Measurements from ENCODE around the gene SPEF2. TPM values are rescaled to one million over a fixed set of nuclear protein-coding genes. Genes with fewer than 3 reads are reported as not detected.

SPEF2 gene
- polyA plus RNA-seq, 1 donor (not counting 4 experiments of a cell fraction or from before 2014, with no cell fraction given), result 1.6 TPM

DNA sequence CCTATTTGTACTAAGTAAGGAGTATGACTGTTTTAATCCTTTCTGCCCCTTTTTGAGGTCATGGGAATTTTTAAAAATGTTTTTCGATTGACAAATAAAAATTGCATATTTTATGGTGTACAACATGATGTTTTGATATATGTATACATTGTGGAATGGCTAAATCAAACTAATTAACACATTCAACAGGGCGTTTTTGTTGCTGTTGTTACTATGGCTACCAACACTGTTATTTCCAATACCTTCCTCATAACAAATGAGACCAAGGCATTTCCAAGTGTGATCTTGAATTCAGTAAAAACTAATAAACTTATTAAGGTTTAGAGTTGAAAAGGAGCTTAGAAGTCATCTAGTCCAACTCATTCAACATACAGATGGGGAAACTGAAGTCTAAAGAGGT is 30.2 kb upstream of the SPEF2 start:
- Histone ChIP-seq H3K9ac (ENCODE audit: control insufficient read depth, extremely low read depth, insufficient read depth, low read length) (no peak overlapping the region), H3K4me2 (ENCODE audit: control insufficient read depth, extremely low read depth, insufficient read depth, low read depth, low read length) (no peak overlapping the region), H3K4me3 (ENCODE audit: control insufficient read depth in 2 of 3, extremely low read depth in 1 of 3, insufficient read depth in 2 of 3, low read depth in 1 of 3, low read length in 3 of 3) (no peak overlapping the region), H3K36me3 (ENCODE audit: control insufficient read depth in 2 of 2, extremely low read depth in 1 of 2, insufficient read depth in 2 of 2, low read length in 2 of 2) (no peaks in the 10 kb centered on the region), H3K27ac (ENCODE audit: control insufficient read depth, insufficient read depth, low read length) (no peak overlapping the region), H3K27me3 (ENCODE audit: control insufficient read depth, extremely low read depth, insufficient read depth, low read length) (no peaks in the 10 kb centered on the region), H4K20me1 (ENCODE audit: control insufficient read depth, extremely low read depth, insufficient read depth, low read length) (no peaks in the 10 kb centered on the region), H3K9me3 (ENCODE audit: control insufficient read depth, low read depth, low read length) (no peaks in the 10 kb centered on the region), H2AFZ (ENCODE audit: control insufficient read depth, low read length) (no peak overlapping the region), H3K9me1 (ENCODE audit: control insufficient read depth, extremely low read depth, insufficient read depth, low read length) (no peaks in the 10 kb centered on the region), H3K79me2 (ENCODE audit: control insufficient read depth, insufficient read depth, low read length) (no peaks in the 10 kb centered on the region), H3K4me1 (ENCODE audit: control insufficient read depth, extremely low read depth, insufficient read depth, low read length) (no peaks in the 10 kb centered on the region)
- no peak for FAIRE-seq
- no peak for TF ChIP-seq EZH2 (IDR thresholded peaks at IDR 0.05; ENCODE audit: low read length)
- TF ChIP-seq, protein P1, sequence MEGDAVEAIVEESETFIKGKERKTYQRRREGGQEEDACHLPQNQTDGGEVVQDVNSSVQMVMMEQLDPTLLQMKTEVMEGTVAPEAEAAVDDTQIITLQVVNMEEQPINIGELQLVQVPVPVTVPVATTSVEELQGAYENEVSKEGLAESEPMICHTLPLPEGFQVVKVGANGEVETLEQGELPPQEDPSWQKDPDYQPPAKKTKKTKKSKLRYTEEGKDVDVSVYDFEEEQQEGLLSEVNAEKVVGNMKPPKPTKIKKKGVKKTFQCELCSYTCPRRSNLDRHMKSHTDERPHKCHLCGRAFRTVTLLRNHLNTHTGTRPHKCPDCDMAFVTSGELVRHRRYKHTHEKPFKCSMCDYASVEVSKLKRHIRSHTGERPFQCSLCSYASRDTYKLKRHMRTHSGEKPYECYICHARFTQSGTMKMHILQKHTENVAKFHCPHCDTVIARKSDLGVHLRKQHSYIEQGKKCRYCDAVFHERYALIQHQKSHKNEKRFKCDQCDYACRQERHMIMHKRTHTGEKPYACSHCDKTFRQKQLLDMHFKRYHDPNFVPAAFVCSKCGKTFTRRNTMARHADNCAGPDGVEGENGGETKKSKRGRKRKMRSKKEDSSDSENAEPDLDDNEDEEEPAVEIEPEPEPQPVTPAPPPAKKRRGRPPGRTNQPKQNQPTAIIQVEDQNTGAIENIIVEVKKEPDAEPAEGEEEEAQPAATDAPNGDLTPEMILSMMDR (optimal IDR thresholded peaks at IDR 0.05 in 1 of 3, IDR thresholded peaks at IDR 0.05 in 1 of 3, conservative IDR thresholded peaks at IDR 0.05 in 1 of 3; ENCODE audit: extremely low read depth in 1 of 3, insufficient read depth in 2 of 3, low read length in 3 of 3), result no peak
- dilution Hi-C loops (cut with MboI; ENCODE audit: extremely low pct_ligation_motif_present, low sequenced_read_pairs), result no loop called here
- no peak for DNase-seq (ENCODE audit: low read depth, low spot score)

DNA sequence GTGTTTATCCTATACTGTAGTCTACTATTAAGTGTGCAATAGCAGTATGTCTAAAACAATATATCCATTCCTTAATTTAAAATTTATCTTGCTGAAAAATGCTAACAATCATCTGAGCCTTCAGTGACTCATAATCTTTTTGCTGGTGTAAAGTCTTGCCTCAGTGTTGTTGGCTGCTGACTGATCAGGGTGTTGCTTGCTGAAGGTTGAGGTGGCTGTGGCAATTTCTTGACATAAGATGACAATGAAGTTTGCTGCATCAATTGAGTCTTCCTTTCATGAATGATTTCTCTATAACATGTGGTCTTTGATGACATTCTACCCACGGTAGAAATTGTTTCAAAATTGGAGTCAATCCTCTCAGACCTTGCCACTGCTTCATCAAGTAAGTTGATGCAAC is 24.3 kb upstream of the SPEF2 start:
- no peak overlapping the region for H3K9ac ChIP-seq (ENCODE audit: control insufficient read depth, extremely low read depth, insufficient read depth, low read length)
- no peaks in the 10 kb centered on the region for H3K4me1 ChIP-seq (ENCODE audit: control insufficient read depth, extremely low read depth, insufficient read depth, low read length)
- no peak overlapping the region for H3K4me3 ChIP-seq (ENCODE audit: control insufficient read depth in 2 of 3, extremely low read depth in 1 of 3, insufficient read depth in 2 of 3, low read depth in 1 of 3, low read length in 3 of 3)
- H2AFZ ChIP-seq (ENCODE audit: control insufficient read depth, low read length), result no peak overlapping the region
- dilution Hi-C loops (cut with MboI; ENCODE audit: extremely low pct_ligation_motif_present, low sequenced_read_pairs), result no loop called here
- no peaks in the 10 kb centered on the region for H3K79me2 ChIP-seq (ENCODE audit: control insufficient read depth, insufficient read depth, low read length)
- H3K9me1 ChIP-seq (ENCODE audit: control insufficient read depth, extremely low read depth, insufficient read depth, low read length), result no peaks in the 10 kb centered on the region
- H3K27me3 ChIP-seq (ENCODE audit: control insufficient read depth, extremely low read depth, insufficient read depth, low read length), result no peaks in the 10 kb centered on the region
- FAIRE-seq (no peak), DNase-seq (ENCODE audit: low read depth, low spot score) (no peak)
- H3K9me3 ChIP-seq (ENCODE audit: control insufficient read depth, low read depth, low read length), result no peaks in the 10 kb centered on the region
- no peaks in the 10 kb centered on the region for H3K36me3 ChIP-seq (ENCODE audit: control insufficient read depth in 2 of 2, extremely low read depth in 1 of 2, insufficient read depth in 2 of 2, low read length in 2 of 2)
- H4K20me1 ChIP-seq (ENCODE audit: control insufficient read depth, extremely low read depth, insufficient read depth, low read length), result no peaks in the 10 kb centered on the region
- TF ChIP-seq EZH2 (IDR thresholded peaks at IDR 0.05; ENCODE audit: low read length), result no peak
- TF ChIP-seq, protein P1 (optimal IDR thresholded peaks at IDR 0.05 in 1 of 3, IDR thresholded peaks at IDR 0.05 in 1 of 3, conservative IDR thresholded peaks at IDR 0.05 in 1 of 3; ENCODE audit: extremely low read depth in 1 of 3, insufficient read depth in 2 of 3, low read length in 3 of 3), result no peak
- no peak overlapping the region for H3K27ac ChIP-seq (ENCODE audit: control insufficient read depth, insufficient read depth, low read length)
- H3K4me2 ChIP-seq (ENCODE audit: control insufficient read depth, extremely low read depth, insufficient read depth, low read depth, low read length), result no peak overlapping the region
